ENCODE data around the gene ACSF3.

ACSF3 gene

DNA sequence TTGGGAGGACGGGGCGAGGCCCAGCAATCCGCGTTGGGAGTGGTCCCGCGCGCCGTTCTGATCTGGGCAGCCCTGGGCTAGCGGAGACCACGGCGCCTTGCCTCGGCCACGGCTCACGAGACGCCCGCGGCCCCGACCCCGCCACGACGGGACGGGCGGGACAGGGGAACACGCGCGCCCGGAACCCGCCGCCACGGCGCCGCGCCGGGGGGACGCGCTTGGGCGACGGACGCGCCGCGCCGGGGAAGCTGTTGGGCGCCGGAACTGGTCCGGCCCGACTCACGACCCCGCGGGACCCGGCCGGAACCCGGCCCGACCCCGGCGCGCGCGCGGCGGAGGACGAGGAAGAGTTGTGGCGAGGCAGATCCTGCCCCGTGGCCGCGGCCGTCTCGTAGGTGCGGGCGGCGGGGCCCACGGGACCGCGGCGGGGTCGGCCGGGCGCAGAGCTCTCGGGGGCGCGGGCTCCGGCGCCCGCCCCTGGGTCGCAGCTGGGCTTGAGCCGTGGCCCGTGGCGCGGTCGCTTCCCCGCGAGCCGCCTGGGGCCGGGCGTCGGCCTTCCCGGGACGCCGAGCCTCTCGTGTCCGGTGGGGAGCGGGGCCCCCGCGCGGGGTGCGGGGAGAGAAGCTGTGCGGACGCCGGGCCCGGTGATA is at the start of gene ACSF3:
TSS of gene ACSF3 (plus strand) at position 251 of the 650 bp plus-strand sequence. CDS start 6,830 bp downstream, outside the sequence.
- DNase-seq (ENCODE audit: low read depth): peak; percentile 59

DNA sequence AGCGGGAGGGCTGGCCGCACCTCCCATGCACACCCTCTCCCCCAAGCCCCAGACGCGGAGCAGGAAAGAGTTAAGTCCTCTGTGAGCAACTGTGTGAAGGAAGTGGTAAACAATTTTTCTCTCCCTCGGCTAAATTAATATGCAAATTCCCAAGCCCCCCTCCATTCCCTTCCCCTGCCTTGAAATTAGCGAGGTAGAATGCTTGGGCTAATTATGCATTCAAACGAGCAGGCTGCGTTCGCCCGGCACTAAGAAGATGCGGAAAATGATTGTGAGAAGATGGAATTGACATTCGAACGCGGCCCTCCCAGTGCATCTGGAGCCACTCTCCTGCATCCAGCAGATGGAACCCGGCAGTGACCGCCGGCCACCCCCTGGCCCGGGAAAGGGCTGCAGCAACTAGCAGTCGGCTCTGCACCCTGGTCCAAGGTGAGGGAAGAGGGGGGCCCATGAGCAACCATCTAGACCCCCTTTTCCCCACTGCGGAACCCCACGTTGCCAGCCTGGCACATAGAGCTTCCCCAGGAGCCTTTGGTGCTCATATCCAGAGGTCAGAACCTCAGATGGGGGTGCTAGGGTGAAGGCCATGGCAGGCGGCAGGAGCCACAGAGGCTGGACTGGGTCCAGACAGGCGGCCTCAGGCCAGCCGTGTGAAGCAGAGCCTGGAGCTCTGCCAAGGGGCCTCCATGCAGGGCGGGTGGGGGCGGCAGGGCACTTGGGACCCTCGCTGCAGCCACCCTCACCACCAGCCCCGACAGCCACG is 49.1 kb upstream of the ACSF3 start:
- DNase-seq (ENCODE audit: low read depth): no peak

DNA sequence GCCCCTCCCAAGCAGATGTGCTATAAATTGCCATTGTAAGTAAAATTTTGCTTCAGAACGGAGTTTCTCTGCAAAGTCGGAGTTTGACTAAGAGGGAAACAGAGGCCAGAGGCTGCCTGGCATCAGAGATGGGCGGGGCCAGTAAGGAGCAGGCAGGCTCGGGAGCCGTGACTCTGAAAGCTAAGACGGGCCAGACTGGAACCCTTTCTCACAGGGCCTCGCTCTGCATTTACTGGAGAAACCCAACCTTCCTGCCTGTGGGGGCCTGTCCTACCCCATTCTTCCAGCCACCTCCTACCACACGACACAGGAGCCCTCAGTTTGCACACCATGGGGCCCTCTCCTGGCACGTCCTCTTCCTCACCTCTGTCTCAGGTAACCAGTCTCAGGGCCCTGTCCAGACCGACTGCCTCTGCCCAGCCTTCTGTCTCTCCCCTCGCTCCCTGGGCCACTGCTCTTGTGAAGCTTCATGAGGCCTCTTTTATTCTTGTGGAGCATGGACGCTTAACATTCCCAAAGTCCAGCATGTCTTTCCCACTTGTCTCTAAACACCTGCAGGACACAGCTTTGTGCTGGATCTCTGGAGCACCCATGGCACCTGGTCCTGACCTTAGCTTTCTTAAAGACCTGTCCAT is 48.4 kb upstream of the ACSF3 start:
- DNase-seq (ENCODE audit: low read depth): no peak

DNA sequence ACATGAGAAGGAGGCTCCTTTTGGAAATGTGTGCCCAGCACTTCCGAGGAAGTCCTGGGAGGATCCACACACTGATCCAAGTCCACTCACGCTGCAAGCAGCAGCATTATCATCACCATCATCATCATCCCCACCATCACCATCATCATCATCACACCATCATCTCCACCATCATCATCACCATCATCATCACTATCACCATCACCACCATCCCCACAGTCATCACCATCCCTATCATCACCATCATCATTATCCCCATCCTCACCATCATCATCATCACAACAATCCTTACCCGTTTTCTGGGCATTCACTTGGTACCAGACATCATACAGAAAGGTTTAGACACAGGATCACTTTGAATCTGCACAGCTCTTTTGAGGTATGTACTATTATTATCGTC is 47.8 kb upstream of the ACSF3 start:
- DNase-seq (ENCODE audit: low read depth): no peak

DNA sequence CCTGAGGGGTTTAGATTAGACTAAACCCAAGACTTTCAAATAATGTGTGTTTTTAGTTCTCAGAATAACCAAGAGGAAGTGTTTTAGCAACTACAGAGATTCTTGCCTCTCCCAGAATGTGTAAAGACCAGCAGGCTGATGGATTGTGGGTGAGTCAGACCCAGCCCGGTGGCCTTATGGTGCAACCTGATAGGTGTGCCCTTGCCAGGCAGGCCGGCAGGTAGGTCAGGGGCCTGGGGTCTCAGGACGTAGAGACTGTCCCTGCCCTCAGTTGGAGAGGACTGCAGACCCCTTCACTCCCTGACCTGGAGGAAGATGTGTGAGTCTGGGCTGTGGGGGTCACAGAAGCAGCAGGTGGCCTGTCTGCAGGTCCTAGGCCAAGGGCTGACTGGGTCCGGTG is 47.2 kb upstream of the ACSF3 start:
- no peak for DNase-seq (ENCODE audit: low read depth)

DNA sequence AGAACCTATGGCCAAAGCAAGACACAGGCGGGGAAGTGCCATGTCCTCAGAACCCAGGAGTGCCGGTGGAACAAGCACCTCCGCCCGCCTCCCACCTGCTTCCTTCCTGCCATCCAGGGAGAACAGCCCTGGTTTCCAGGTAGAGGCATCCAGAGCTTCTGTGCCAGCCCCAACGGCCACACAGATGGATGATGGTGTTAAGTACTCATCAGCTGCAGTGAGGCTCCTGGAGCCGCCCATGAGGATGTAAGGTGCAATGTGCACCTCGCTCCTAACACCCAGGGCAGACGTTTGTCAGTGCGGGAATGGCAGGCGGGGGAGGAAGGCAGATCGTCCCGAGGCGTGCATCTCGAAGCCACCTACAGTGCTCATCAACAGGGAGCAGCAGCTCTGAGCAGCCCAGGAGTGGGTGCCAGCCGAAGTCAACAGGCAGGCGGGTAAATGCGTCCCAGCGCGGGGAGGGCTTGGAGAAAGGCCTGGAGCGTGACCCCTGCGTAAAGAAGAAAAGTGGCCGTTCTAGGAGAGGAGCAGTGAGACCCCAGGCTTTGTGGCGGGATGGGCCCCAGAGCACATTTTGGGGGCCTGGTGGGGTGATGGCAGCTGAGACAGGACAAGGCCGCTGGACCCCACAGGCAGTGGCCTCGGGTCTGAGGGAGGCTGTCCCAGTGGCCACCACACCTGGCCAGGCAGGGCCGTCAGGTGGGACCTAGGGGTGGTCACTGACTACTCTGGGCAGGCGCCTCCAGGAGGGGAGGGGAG is 46.1 kb upstream of the ACSF3 start:
- no peak for DNase-seq (ENCODE audit: low read depth)

DNA sequence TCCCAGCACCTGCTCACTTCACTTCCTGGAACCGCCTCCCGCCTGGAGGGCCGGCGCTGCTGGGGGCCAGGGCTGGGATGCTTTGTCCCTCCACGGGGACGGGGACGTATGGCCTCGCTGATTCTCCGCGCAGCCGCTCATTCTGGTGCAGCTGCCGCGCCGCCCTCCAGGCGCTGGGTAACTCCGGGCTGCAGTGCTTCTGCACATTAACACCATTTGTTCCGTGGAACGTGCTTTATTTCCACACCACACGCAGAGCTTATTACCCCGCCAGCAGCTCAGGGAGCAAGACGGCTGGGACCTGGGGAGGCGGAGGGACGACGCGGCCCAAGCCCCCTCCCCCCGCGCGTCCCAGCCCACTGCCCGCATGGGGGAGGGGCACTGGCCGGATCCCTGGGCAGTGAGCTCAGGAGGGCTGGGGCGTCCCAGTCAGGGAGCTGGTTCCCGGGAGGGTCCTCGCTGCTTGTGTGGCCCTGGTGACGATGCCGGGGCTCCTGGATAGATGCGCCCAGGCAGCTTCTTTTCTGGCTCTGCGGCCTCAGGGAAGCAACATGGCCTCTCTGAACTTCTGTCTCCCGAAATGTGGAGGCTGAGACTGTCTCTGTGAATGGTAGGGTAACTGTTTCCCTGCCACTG is 45.4 kb upstream of the ACSF3 start:
- DNase-seq (ENCODE audit: low read depth): no peak

DNA sequence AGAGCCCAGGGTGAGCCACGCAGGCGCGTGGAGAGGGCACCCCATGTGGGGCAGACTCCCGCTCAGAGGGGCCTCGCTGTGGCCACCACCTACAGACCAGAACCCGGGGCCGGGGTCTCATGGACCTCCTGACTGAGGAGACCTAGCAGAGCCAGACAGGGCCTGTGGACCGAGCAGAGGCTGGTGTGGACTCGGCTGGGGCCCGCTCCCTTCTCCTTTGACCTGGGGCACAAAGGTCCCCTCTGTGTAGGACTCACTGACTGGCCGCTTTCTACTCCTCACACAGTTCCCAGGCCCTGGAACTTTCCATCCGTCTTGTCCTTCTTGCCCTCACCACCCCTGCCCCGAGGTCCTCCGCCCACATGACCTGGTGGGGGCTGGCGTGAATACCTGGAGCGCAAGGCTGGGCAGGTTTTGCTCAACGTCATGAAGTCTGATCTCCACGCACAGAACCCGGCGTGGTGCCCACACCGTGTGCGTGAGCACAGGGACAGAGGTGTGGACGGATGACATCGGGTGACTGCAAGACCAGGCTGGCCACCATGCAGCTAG is 44.7 kb upstream of the ACSF3 start:
- DNase-seq (ENCODE audit: low read depth): no peak

DNA sequence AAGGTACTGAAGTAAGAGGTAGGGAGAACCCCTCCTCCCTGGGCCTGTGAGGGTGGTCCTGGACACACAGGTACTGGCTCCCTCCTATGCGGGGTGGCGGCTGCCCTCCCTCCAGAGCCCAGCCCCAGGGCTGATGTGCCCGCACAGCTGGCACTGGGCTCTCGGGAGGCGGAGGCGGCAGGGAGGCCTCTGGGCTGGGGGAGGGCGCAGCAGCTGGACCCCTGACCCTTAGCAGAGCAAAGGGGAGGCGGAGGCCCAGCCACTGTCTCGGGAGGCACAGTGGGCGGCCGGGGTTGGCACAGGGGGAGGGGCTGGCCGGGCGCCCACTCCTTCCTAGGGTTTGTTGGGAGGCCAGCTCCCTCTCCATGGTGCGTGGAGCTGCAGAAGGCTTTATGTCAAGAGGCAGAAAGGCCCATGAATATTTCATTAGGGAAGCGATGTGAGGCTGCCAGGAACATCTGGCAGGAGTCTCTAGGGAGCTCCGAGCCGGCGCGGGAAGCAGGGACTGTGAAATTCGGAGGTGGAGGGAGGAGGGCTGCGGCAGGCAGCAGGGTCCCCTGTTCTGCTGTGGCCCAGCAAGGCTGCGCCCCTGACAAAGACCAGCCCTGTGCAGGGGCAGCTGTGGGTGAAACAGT is 44.1 kb upstream of the ACSF3 start:
- DNase-seq (ENCODE audit: low read depth): no peak

DNA sequence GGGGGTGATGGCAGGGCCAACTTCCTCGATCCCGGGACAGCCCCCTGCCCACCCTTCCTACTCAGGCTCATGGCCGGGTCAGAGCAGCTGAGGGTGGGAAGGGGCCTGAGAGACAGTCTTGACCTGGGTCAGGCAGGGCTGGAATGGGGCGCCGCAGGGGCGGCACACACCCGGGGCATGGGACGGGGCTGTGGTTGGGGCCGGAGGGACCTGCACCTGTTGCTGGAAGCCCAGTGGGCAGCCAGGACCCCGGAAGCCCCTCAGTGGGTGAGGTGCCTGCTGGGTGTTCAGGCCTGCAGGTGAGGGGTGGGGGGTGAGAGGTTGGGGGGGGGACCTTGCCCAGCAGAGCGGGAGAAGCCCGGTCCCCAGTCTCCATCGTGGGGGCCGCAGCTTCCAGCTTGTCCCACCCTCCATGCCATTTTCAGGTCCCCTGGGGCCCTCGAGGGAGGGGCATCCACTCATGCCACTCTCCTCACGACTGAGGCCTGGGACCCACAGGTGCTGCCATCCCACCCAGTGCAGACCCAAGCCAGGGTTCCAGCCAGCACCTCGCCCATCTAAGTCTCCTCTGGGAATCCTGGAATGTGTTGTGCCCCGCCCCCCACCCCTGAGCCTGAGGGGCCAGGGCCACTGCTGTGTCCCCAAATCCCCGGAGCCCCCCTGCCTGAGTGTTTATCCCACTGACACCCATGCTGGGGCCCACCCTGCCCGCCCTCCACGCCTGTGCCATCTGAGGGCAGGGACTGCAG is 43.4 kb upstream of the ACSF3 start:
- DNase-seq (ENCODE audit: low read depth): no peak

DNA sequence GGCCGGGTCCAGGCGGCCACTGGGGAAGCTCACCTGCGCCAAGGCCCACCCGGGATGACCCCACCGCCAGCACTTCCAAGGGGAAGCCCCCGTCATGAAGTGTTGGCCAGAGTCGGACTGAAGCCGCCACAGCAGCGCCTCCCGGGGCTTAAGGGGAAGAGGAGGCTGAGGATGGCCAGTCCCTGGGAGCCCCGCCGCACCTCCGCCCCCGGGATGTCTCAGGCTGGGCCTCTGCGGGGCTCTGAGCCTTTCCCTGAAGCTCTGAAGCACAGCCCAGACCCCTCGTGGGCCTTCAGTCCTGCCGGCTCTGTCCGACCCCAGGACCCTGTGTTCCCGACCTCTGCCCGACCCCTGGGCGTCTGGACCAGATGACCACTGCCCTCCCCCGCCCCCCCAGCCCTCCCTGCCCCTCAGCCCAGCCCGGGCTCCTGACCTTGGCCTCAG is 42.8 kb upstream of the ACSF3 start:
- no peak for DNase-seq (ENCODE audit: low read depth)

DNA sequence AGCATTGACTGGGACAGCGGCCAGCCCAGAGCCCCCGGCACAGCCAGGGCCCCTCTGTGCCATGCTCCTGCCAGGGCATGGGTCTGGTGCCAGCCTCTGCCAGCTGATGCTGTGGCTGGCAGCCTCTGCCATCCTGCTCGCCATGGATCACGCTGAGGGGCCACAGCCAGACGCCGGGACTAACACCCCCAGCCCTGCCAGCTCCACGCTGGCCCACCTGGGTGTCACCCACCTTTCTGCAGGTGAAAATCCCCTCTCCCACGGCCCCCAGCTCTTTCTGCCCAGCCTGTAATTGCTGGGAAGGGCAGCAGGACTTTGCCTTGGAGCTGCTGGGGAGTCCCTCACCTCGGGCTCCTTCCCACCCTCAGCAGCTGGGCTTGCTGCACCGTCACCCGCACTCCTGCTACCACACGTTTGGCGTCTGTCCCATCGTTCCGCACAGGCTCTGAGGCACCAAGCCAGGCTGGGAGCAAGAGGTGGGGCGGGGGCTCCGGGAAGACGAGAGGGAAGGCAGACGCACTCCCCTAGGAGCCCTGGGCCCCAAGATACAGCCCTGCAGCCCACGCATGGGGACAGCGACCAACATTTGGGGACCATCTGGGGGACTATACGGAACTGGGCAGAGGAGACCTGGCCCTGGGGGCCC is 42.0 kb upstream of the ACSF3 start:
- DNase-seq (ENCODE audit: low read depth): no peak

DNA sequence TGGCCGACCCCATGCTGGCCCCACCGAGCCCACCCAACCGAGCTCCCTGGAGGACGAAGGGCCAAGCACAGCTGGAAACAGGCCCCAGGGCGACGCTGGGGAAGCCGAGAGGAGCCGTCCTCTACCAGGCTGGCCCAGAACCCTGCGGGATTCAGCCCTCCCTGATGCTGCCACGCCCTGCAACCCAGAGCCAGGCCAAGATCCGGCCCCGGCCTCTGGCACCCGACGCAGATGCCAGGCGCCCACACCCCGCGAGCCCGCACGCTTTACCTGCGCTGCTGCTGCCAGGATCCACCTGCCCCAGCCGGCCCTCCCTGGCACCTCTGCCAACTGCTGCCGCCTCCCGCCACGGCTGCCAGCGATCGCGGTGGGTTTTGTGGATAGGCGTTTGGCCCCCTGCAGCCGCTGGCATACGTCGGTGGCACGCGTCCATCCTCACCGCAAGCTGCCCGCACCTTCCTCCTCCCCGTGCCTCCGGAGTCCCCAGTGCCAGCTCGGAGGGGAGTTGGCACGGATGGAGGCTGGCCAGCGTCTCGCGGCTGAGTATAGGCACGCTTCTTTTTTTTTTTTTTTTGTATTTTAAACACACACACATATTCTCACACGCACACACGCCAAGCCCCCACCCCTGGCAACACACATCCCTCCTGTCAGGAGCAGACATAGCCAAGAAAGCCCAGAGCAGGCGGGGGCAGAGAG is 41.3 kb upstream of the ACSF3 start:
- no peak for DNase-seq (ENCODE audit: low read depth)

DNA sequence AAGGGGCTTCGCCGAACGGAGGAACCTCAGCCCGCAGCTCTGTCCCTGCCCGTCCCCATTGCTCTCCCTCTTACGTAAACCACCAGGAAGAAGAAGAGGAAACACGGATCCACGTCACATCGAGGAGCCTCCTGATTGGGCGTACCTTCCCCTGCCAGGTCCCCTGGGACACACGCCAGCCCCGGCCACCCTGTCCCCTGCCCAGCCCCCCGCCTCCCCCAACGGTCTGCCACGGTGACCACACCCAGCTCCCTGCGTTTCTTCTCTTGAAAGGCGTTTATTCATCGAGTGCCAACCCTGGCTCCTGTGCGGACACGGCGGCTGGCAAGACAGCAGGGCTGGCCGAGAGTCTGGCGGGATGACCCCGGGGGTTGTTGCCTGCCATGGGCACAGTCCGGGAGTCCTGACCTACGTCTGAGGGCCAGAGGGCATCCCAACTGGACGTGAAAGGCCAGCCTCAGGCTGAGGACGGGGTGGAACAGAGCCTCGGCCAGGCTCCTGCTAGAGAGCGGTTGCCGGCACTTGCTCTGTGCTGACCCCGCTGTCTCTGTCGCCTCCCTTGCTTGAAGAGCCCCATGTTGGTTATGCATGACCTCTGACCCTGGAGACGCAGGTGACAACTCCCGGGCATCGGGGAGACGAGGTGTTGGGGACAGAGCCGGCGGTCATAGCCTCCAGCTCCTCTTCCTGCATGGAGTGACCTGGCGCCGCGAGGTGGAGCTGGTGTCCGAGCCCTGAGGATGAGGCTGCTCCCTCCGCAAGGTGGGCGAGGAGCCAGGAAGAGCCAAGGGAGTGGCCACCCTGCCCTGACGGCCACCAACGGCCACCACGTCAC is 40.5 kb upstream of the ACSF3 start:
- no peak for DNase-seq (ENCODE audit: low read depth)

DNA sequence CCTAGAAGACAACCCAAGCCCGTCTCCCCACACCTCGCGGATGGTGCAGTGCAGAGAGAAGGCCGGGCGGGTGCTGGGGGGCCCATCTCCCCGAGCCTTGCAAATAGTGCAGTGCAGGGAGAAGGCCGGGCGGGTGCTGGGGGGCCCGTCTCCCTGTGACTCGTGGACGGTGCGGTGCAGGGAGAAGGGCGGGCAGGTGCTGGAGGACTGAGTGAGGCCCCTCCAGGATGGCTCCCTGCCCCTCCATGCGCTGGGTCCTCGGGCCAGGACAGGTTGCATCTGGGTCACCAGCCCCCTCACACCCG is 40.0 kb upstream of the ACSF3 start:
- no peak for DNase-seq (ENCODE audit: low read depth)

DNA sequence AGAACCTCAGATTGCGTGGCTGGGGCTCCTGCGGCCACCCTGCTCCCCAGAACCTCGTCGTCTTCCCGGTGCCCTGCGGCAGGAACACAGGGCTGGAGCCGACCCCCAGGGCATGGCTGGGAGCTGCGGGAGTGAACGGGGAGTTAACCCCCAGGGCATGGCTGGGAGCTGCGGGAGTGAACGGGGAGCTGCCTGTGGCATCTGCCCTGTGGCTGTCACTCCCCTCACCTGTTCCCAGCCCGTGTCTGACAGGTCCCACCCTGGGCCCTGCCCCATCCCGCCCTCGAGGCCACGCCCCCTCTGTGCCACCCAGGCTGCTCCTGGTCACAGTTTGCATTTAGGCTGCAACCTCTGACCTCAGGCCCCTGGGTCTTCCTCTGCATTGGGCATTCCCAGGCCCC is 39.4 kb upstream of the ACSF3 start:
- DNase-seq (ENCODE audit: low read depth): no peak

DNA sequence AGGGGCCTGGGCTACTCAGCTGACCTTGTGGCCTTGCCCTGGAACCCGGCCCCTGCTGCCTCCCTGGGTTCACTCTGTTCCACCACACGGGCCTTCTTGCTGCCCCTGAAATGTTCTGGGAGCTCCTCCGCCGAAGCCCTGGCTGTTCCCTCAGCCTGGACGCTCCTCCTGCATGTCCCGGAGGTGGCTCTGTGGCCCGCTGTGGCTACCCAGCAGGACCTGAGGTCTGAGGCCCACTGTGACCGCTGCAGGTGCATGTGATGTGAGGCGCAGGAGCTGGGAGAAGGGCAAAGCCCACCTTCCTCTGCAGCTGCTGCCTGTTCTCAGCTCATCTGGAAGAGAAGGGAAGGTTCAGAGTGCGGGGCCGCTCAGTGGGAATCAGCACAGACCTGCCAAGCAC is 38.9 kb upstream of the ACSF3 start:
- DNase-seq (ENCODE audit: low read depth): no peak

DNA sequence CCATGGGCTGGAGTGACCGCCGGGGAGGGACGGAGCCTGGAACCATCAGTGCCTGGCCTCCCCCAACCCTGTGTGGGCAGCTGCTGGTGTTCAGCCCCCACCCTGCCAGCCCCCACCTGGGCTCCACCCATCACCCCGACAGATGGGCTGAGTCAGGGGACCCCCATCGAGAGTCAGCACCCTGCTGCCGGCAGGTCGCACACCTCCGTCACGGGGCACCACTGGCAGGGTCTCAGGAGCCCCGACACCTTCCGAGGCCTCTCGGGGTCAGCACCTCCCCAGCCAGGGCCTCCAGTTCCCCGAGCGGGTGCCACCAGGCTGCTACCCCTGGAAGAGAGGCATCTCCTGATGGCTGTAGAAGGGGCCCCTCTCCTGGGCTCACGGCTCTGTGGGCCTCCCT is 38.3 kb upstream of the ACSF3 start:
- DNase-seq (ENCODE audit: low read depth): no peak

Data from activated gamma-delta T cell treated with anti-CD3 and anti-CD28 coated beads, Interleukin-2, amount 50 U/mL, for 16 hours (primary cell).